HFFc6 (cell line): ENCODE results near the gene MVB12B. TPM values are rescaled to one million over a fixed set of nuclear protein-coding genes. Genes with fewer than 3 reads are reported as not detected.

ENCODE experiments used
- DNase-seq: peaks from one replicate; pipeline ENCODE4 v3.0.0-alpha.2; 2018
- H3K27ac Mint-ChIP-seq: 2 replicates; pipeline ENCODE4 v1.8.0; 2020; ENCODE audit warnings: mild to moderate bottlenecking, mixed read lengths
- H3K27me3 Mint-ChIP-seq: 2 replicates; pipeline ENCODE4 v1.8.0; 2021; ENCODE audit warnings: mild to moderate bottlenecking, moderate library complexity, mixed read lengths; ENCODE audit not compliant: insufficient read depth
- H3K36me3 Mint-ChIP-seq: 2 replicates; pipeline ENCODE4 v1.8.0; 2021; ENCODE audit warnings: low read depth, mixed read lengths
- H3K4me1 Mint-ChIP-seq: 2 replicates; pipeline ENCODE4 v1.8.0; 2020; ENCODE audit warnings: low read depth, mixed read lengths
- H3K4me3 Mint-ChIP-seq: 2 replicates; pipeline ENCODE4 v1.8.0; 2020; ENCODE audit warnings: mild to moderate bottlenecking, moderate library complexity, mixed read lengths
- H3K9me3 Mint-ChIP-seq: 2 replicates; pipeline ENCODE4 v1.8.0; 2020; ENCODE audit warnings: mild to moderate bottlenecking, mixed read lengths
- total RNA-seq, 6 experiments: library from RNA; stranded (reverse); fragmentation: NEBNext Ultra II Directional; extraction: Animal tissue kit (Norgen Biotek cat#: 25700); gene quantifications; 2 replicates in 1 of 6; 3 replicates in 5 of 6; pipeline ENCODE4 v1.2.3, GENCODE V29; 2021
- TF ChIP-seq, protein P1 (sequence below): fragments of 200-600 bp; sonication (generic); IDR thresholded peaks from 2 replicates; pipeline ENCODE4 v1.5.0; 2021; ENCODE audit warnings: antibody characterized with exemption, mild to moderate bottlenecking

MVB12B gene
- total RNA-seq, 6 experiments from 2014 or later = 4.4 to 8.3 (median 6.7) TPM

DNA sequence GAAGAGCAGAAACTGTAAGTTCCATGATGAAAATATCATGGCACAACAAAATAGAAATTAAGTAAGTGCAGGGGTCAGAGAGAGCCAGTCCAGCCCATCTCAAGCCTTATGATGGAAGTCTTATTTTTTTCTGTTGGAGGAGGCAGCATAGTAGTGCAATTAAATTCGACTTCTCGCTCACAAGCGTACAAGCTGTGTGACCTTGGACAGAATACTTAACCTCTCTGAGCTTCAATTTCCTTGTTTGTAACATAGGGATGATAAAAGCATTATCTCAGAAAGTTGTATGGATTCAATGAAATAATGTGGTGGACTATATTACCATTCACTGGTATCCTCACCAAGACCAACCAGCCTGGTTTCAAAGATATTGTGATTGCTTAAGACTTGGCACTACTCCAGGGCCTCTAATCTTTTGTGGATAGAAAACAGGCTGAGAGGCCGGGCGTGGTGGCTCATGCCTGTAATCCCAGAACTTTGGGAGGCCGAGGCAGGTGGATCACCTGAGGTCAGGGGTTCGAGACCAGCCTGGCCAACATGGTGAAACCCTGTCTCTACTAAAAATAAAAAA lies 26.8 kb upstream of the MVB12B start:
- Mint-ChIP-seq H3K9me3 (no peaks in the 10 kb centered on the region), H3K4me1 (no peaks in the 10 kb centered on the region), H3K27ac (no peak overlapping the region), H3K27me3 (peaks cover 33% of the 10 kb centered on the region), H3K4me3 (no peak overlapping the region), H3K36me3 (no peaks in the 10 kb centered on the region)
- TF ChIP-seq, protein P1, sequence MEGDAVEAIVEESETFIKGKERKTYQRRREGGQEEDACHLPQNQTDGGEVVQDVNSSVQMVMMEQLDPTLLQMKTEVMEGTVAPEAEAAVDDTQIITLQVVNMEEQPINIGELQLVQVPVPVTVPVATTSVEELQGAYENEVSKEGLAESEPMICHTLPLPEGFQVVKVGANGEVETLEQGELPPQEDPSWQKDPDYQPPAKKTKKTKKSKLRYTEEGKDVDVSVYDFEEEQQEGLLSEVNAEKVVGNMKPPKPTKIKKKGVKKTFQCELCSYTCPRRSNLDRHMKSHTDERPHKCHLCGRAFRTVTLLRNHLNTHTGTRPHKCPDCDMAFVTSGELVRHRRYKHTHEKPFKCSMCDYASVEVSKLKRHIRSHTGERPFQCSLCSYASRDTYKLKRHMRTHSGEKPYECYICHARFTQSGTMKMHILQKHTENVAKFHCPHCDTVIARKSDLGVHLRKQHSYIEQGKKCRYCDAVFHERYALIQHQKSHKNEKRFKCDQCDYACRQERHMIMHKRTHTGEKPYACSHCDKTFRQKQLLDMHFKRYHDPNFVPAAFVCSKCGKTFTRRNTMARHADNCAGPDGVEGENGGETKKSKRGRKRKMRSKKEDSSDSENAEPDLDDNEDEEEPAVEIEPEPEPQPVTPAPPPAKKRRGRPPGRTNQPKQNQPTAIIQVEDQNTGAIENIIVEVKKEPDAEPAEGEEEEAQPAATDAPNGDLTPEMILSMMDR = no peak
- DNase-seq = no peak

DNA sequence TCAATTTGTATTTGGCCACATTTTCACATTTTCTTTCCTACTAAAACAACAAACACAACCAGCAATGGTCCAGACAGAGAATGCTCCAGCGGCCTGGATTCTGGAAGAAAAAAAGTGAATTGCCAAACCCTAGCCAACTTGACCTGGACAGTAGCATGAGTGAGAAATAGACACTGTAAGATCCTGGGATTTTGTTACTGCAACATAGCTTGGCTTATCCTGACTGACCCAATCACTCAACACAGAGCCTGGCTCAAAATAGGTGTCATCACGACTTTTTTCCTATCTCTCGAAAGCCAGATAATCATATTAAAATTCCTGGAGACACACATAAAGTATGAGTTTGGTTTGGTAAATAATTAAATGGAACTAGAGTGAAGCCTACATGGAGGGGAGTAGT lies 25.4 kb upstream of the MVB12B start:
- Mint-ChIP-seq H3K4me3 (no peak overlapping the region), H3K4me1 (no peaks in the 10 kb centered on the region), H3K27ac (no peak overlapping the region), H3K27me3 (peaks cover 31% of the 10 kb centered on the region), H3K36me3 (no peaks in the 10 kb centered on the region), H3K9me3 (no peaks in the 10 kb centered on the region)
- no peak for DNase-seq
- TF ChIP-seq, protein P1 = no peak

DNA sequence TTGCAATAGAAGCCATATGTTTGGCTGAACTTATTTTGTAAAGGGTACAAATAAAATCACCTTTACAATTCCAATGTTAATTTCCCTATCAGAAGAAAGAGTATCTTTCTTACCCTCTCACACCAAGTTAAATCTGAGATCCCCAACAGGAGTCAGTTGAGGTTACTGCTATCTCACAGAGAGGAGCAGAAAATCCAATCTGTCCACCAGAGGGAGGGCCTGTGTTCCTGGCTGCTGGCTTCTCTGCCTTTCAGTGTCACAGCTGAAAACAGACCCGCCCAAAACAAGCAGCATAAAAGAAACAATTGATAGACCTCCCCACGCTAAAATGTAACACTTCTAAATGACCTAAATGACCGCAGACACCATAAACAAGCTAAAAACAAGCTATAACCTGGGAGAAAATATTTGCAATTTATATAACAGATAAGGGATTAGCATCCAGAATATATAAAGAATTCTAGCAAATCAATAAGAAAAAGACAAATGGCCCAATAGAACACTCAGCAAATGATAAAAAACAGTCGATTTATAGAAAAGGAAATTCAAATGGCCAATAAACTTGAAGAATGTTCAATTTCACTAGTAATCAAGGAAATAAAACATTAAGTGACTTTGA lies 24.5 kb upstream of the MVB12B start:
- H3K4me1 Mint-ChIP-seq = no peaks in the 10 kb centered on the region
- peaks cover 33% of the 10 kb centered on the region for H3K27me3 Mint-ChIP-seq
- H3K27ac Mint-ChIP-seq = no peak overlapping the region
- no peaks in the 10 kb centered on the region for H3K9me3 Mint-ChIP-seq
- DNase-seq = peak; percentile 55
- no peak overlapping the region for H3K4me3 Mint-ChIP-seq
- TF ChIP-seq, protein P1 = peak; percentile 86
- no peaks in the 10 kb centered on the region for H3K36me3 Mint-ChIP-seq

DNA sequence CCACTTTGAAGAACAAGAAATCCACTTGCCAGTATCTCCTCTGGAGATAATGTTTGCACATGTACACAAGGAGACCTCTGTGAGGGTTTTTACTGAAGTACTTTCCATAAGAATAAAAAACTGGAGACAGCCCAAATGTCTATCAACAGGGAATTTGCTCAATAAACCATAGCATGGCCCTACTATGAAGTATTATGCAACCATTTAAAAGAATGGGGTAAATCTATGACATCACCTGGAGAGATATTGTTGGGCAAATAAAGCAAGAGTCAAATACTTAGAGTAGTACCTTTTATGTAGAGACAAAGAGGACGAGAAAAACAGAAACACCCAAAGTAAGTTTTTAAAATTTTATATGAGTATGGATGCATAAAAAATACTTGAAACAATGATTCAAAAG lies 23.9 kb upstream of the MVB12B start:
- Mint-ChIP-seq H3K36me3 (no peaks in the 10 kb centered on the region), H3K4me1 (no peaks in the 10 kb centered on the region), H3K27ac (no peak overlapping the region), H3K4me3 (no peak overlapping the region), H3K9me3 (no peaks in the 10 kb centered on the region), H3K27me3 (peaks cover 34% of the 10 kb centered on the region)
- DNase-seq = no peak
- TF ChIP-seq, protein P1 = no peak

DNA sequence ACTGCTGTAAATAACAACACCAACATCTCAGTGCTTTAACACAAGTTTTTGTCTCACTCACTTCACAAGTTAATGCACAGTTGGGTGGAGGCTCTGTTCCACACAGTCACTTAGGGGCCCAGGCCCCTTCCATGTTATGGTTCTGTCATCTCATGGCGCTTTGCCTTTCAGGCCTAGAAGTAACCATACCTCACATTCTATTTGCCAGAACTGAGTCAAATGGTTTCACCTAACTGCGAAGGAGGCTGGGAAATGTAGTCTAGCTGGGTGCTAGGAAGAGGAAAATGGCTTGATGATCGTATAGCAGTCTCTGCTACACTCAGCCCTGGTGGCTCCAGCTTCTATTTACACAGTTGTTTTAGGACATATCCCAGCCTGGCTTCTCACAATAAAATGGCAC lies 23.1 kb upstream of the MVB12B start:
- DNase-seq = no peak
- Mint-ChIP-seq H3K4me3 (no peak overlapping the region), H3K36me3 (no peaks in the 10 kb centered on the region), H3K27me3 (peaks cover 28% of the 10 kb centered on the region), H3K4me1 (no peaks in the 10 kb centered on the region), H3K27ac (no peak overlapping the region), H3K9me3 (no peaks in the 10 kb centered on the region)
- TF ChIP-seq, protein P1 = no peak
